Omental fat pad (tissue), 4 donors: ENCODE results near the gene PATJ. TPM values are rescaled to one million over a fixed set of nuclear protein-coding genes. Genes with fewer than 3 reads are reported as not detected.
"Not testable (repeated sequence)": the region's sequence is repeated elsewhere in the genome, so short reads cannot be mapped to it uniquely, and the experiment has no call there.

Source experiments
- ATAC-seq: fragments of 150-250 bp; one replicate; pipeline ENCODE4 v1.9.1; 2016; ENCODE audit warnings: mild to moderate bottlenecking, moderate library complexity; ENCODE audit not compliant: low FRiP score
- DNase-seq: peaks from one replicate; pipeline ENCODE4 v3.0.0-alpha.2; 2019; ENCODE audit warnings: low spot score
- CTCF ChIP-seq, 3 donors: fragments of 450-650 bp; IDR thresholded peaks; one replicate each; pipeline ENCODE4 v1.5.1; 2016 to 2017; ENCODE audit warnings: antibody characterized with exemption in 3 of 3, mild to moderate bottlenecking in 3 of 3, moderate library complexity in 2 of 3
- total RNA-seq, 4 donors: library from RNA; depleted of rRNA; stranded (reverse); fragments of >200 nt; gene quantifications; one replicate each; pipeline ENCODE4 v1.1.0, GENCODE V29; 2016

Gene PATJ
- total RNA-seq, 4 donors from 2014 or later: 12.1 to 31.4 (median 20.0) TPM

GRCh38 chr1:61941794-61942193, 199.5 kb downstream of the PATJ start:
- no peak for ATAC-seq
- DNase-seq: no peak
- TF ChIP-seq CTCF (IDR thresholded peaks at IDR 0.05): no peak

GRCh38 chr1:61942856-61943255, 200.6 kb downstream of the PATJ start:
- ATAC-seq (no peak), DNase-seq (no peak)
- TF ChIP-seq CTCF (IDR thresholded peaks at IDR 0.05): no peak

GRCh38 chr1:61948685-61949084, 206.4 kb downstream of the PATJ start:
- ATAC-seq, DNase-seq: not testable (repeated sequence)

GRCh38 chr1:61950418-61950817, 208.1 kb downstream of the PATJ start:
- no peak for ATAC-seq
- no peak for TF ChIP-seq CTCF (IDR thresholded peaks at IDR 0.05)
- DNase-seq: no peak

- ATAC-seq (peak; percentile 27), DNase-seq (no peak)
- no peak for TF ChIP-seq CTCF (IDR thresholded peaks at IDR 0.05)
Observed at GRCh38 chr1:61951731-61952580, 209.7 kb downstream of the PATJ start.

- DNase-seq (no peak), ATAC-seq (peak; percentile 8)
- TF ChIP-seq CTCF (IDR thresholded peaks at IDR 0.05): no peak
Observed at GRCh38 chr1:61952675-61953074, 210.4 kb downstream of the PATJ start.

- TF ChIP-seq CTCF (IDR thresholded peaks at IDR 0.05): no peak
- DNase-seq (no peak), ATAC-seq (no peak)
Observed at GRCh38 chr1:61953076-61953789, 211.0 kb downstream of the PATJ start.
